HepG2 (cell line): ENCODE measurements around the gene P2RX1.

Experiments
- ATF2 ChIP-seq: sonication (generic); formaldehyde crosslinking; IDR thresholded peaks from 2 replicates; pipeline ENCODE4 v1.4.0; 2020; ENCODE audit warnings: missing genetic modification reagents
- CTCF ChIP-seq: sonication (generic); formaldehyde crosslinking; IDR thresholded peaks from 2 replicates; pipeline ENCODE4 v1.5.0; 2020; ENCODE audit warnings: mild to moderate bottlenecking, missing genetic modification reagents, moderate library complexity
- TCF7 ChIP-seq: sonication (generic); IDR thresholded peaks from 2 replicates; pipeline ENCODE4 v1.6.1; 2016; ENCODE audit warnings: antibody characterized with exemption, low read depth
- ZKSCAN1 ChIP-seq: fragments of 150-350 bp; IDR thresholded peaks from 2 replicates; pipeline ENCODE4 v1.6.1; 2014; ENCODE audit warnings: low read length
- TF ChIP-seq, protein P1 (sequence below): sonication (generic); formaldehyde crosslinking; IDR thresholded peaks from 2 replicates; pipeline ENCODE4 v1.4.0; 2020; ENCODE audit warnings: missing genetic modification reagents

DNA sequence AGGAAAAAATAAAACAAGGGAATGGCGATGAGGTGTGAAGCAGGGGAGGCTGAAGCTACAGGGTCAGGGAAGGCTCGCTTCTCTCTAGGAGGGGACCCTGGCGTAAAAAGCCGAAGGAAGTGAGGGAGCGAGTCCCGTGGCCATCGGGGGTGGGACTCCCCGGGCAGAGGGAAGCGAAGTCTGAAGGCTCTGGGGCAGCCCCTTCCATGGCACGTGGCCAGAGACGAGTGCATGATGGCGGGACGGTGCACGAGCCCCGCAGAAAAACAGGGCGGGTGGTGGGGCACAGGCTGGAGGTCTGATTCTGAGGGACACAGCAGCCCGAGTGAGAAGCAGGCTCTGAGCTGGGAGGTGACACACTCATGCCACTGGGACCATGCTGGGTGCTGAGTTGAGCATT is 49.2 kb downstream of the P2RX1 start:
- TF ChIP-seq ZKSCAN1 = no peak
- TF ChIP-seq CTCF (CRISPR knock-in tag) = no peak
- no peak for TF ChIP-seq TCF7
- TF ChIP-seq, protein P1, sequence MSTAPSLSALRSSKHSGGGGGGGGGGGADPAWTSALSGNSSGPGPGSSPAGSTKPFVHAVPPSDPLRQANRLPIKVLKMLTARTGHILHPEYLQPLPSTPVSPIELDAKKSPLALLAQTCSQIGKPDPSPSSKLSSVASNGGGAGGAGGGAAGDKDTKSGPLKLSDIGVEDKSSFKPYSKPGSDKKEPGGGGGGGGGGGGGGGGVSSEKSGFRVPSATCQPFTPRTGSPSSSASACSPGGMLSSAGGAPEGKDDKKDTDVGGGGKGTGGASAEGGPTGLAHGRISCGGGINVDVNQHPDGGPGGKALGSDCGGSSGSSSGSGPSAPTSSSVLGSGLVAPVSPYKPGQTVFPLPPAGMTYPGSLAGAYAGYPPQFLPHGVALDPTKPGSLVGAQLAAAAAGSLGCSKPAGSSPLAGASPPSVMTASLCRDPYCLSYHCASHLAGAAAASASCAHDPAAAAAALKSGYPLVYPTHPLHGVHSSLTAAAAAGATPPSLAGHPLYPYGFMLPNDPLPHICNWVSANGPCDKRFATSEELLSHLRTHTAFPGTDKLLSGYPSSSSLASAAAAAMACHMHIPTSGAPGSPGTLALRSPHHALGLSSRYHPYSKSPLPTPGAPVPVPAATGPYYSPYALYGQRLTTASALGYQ (CRISPR knock-in tag) = no peak
- TF ChIP-seq ATF2 (CRISPR knock-in tag) = no peak
